NCI-H1694 (cell line): ENCODE measurements around the gene CACNA2D3.
A peak's percentile ranks its signal among the peaks of the same experiment; 100 is the strongest.

Source experiments
- DNase-seq: peaks from one replicate; lab custom pipeline; 2025; lab: John Stamatoyannopoulos, UW

Gene CACNA2D3

GRCh38 chr3:54847361-54847760, 725.0 kb downstream of the CACNA2D3 start:
- DNase-seq, result no peak

GRCh38 chr3:54849360-54849759, 727.0 kb downstream of the CACNA2D3 start:
- DNase-seq, result no peak

GRCh38 chr3:54850484-54851018, 728.2 kb downstream of the CACNA2D3 start:
- no peak for DNase-seq

GRCh38 chr3:54853573-54854404, 731.4 kb downstream of the CACNA2D3 start:
- DNase-seq, result peak; percentile 11

- DNase-seq, result no peak
Observed at GRCh38 chr3:54856271-54856670, 733.9 kb downstream of the CACNA2D3 start.

- no peak for DNase-seq
Observed at GRCh38 chr3:54857343-54857742, 735.0 kb downstream of the CACNA2D3 start.

- no peak for DNase-seq
Observed at GRCh38 chr3:54858093-54858785, 735.9 kb downstream of the CACNA2D3 start.

GRCh38 chr3:54859184-54859583, 736.8 kb downstream of the CACNA2D3 start:
- DNase-seq, result no peak

GRCh38 chr3:54861248-54862067, 739.1 kb downstream of the CACNA2D3 start:
- DNase-seq, result no peak

- no peak for DNase-seq
Observed at GRCh38 chr3:54862526-54862925, 740.2 kb downstream of the CACNA2D3 start.

GRCh38 chr3:54863366-54863765, 741.0 kb downstream of the CACNA2D3 start:
- DNase-seq, result no peak

- no peak for DNase-seq
Observed at GRCh38 chr3:54863786-54864185, 741.4 kb downstream of the CACNA2D3 start.

- DNase-seq, result no peak
Observed at GRCh38 chr3:54865316-54865715, 743.0 kb downstream of the CACNA2D3 start.

- DNase-seq, result no peak
Observed at GRCh38 chr3:54866251-54866650, 743.9 kb downstream of the CACNA2D3 start.

- no peak for DNase-seq
Observed at GRCh38 chr3:54870423-54870822, 748.1 kb downstream of the CACNA2D3 start.

- no peak for DNase-seq
Observed at GRCh38 chr3:54871867-54872266, 749.5 kb downstream of the CACNA2D3 start.

GRCh38 chr3:54873059-54874010, 751.0 kb downstream of the CACNA2D3 start:
- DNase-seq, result no peak

- DNase-seq, result no peak
Observed at GRCh38 chr3:54874816-54875556, 752.6 kb downstream of the CACNA2D3 start.

- DNase-seq, result peak; percentile 2
Observed at GRCh38 chr3:54875596-54876268, 753.4 kb downstream of the CACNA2D3 start.

GRCh38 chr3:54876694-54877093, 754.3 kb downstream of the CACNA2D3 start:
- DNase-seq, result no peak
